Nucleus accumbens (tissue), 56 donors: Measurements from ENCODE around the gene SLC41A3.
A peak's percentile ranks its signal among the peaks of the same experiment; 100 is the strongest.
"Not testable (repeated sequence)": the region's sequence is repeated elsewhere in the genome, so short reads cannot be mapped to it uniquely, and the experiment has no call there.

Experiments used
- DNase-seq, 56 donors: peaks; one replicate each; lab custom pipeline; 2025; lab: John Stamatoyannopoulos, UW

The SLC41A3 gene

DNA sequence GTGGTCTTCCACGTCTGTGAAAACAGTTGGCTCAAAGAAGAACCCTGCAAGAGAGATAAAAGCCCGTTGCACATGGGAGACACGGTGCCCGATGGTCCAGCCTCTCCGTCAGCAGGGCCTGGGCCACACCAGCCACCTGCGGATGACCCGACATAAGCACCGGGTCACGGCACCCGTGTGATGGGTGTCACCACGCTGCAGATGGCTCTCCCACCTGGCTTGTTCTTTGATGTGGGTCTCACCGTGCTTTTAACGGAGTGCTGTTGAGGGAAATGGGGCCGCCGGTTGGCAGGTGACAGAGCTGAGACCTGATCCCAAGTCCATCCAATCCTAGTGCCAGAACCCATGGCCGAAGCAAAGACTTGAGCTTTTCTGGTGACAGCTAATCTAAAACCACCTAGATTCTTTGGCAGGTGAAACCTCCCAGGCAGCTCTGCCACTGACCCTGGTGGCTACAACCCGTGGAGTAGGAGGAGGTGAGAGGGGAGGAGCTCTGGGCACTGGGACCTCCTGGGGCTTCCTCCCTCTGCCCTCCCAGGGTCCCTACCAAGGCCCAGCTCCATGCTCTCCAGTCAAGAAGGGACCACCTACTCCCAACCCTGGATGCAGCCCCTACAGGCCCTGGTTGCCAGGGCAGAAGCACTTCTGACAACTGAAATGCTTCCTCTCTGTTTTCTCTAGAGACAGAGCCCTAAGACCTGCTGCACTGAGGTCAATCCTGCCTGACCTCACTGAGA is 23.4 kb upstream of the SLC41A3 start:
- DNase-seq, result no peak

GRCh38 chr3:126106336-126107202 is 22.6 kb upstream of the SLC41A3 start:
- no peak for DNase-seq

DNA sequence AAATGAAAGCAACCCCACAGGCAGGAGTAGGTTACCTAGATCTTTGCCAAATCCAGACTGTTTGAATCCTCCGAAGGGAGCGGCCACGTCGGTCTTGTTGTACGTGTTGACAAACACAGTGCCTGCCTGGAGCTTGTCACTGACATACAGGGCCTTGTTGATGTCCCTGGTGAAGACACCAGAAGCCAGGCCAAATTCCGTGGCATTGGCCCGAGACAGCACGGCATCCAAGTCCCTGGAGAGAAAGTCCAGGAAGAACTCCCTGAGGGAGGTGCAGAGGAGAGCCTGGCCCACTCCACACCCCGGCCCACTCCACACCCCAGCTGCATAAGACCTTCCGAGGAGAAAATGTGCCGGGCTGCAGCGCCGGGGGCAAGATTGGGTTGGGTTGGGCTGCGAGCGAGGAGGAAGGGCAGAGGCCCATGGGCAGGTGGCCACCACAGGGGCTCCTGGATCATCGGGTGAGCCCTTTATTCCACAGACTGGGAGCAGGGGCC is 21.8 kb upstream of the SLC41A3 start:
- no peak for DNase-seq

DNA sequence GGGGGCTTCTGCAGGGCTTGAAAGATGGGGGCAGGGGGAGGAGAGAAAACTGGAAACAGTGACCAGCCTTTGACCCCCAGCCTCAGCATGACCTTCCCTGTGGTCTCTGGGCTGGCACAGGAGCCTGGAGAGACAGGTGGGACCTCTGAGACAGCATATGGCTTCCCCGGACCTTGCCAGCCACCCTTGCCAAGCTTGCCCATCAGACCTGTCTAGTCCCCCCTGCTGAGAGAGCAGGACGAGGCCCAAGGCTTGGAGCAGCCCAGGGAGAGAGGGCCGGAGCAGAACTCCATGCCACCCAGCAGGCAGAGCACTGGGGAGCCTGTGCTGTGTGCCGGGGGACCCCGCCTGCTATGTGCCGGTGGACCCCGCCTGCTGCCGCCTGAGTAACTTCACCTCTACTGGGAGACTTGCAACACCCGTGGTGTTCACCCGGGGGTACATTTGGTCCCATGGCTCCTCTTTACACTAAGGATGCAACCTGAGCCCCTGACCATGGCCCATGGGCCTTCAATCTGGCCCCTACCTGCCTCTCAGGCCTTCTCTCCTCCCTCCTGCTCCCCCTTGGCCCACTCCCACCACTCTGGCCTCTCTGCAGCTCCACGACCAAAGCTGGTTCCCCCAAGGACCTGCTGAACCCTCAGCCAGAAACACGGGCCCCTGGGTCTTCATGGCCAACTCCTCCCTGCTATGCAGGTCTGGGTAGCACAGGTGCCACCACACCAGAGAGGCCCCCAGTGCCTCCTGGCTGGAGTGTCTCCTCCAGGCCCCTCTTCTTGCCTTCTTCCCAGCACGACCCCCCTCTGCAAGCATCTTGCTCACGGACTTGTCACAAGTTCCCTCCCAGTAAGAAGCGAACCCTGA is 21.1 kb upstream of the SLC41A3 start:
- no peak for DNase-seq

DNA sequence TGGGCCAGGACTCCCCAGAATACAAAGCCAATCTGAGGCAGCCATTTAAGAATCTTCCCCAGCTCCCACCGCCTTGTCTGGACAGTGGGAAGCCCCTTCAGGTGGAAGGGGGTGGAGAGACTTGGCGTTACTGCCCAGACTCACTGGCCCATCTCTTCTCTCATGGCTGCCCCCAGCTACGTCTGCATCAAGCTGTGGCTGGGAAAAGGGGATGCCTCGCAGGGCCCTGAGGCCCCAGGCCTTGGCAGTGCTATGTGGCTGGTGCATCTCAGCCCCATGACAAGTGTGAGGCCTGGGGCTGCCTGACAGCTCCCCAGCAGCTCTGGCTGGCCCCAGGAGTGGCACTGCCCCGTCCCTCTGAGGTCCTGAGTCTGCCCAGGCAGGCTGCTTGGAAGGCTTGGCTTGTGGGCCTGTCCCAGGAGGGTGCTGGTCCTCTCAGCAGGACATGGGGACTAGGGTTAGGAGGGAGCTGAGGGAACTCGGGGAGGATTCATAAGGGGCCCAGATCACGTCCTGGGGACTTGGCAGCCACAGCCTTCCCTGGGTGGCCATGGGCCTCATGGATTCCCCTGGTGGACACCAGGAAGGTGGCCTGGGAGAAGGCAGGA is 20.2 kb upstream of the SLC41A3 start:
- DNase-seq, result no peak

- DNase-seq, result no peak
These were observed 19.4 kb upstream of the SLC41A3 start for GRCh38 chr3:126103121-126104027.

DNA sequence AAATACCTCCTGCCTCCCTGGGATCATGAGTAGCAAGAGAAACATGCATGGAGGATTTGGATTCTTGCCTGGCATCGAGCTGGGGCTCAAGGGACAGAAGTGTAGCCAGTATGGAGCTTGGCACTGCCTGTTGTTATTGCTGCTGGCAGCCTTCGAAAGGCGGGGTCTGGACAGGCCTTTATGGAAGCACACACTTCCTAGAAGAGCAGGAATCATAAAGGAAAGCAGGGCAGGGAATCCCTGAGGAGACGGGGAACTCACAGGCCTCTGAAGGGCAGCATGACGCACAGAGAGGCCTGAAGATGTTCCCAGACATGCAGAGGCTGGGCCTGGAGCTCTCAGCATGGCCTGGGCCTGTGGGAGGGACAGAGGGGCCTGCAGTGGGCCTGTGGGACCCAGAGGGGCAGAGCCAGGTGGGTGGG is 18.6 kb upstream of the SLC41A3 start:
- DNase-seq, result no peak

DNA sequence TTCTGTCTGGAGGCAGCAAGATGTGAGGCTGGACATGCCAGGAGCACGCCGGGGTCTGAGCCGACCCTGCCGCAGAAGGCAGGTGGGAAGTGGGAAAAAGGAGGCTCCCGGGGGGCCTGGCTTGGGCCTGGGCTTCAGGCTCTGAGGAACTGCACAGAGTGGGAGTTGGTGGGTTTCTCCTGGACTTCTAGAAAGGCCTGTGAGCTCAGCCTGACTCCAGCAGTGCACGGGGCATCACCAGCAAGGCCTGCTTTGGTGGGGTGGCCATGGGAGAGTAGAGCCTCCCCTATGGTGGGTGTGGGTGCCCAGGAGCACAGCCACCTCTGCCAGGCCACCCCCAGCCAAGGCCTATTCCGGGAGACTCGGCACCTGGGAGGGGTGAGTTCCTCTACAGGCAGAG is 18.1 kb upstream of the SLC41A3 start:
- no peak for DNase-seq

- DNase-seq, result no peak
These were observed 17.6 kb upstream of the SLC41A3 start for GRCh38 chr3:126101521-126101982.

GRCh38 chr3:126100634-126101301 is 16.8 kb upstream of the SLC41A3 start:
- DNase-seq, result peak in 1 of 56 donors; percentile 9

DNA sequence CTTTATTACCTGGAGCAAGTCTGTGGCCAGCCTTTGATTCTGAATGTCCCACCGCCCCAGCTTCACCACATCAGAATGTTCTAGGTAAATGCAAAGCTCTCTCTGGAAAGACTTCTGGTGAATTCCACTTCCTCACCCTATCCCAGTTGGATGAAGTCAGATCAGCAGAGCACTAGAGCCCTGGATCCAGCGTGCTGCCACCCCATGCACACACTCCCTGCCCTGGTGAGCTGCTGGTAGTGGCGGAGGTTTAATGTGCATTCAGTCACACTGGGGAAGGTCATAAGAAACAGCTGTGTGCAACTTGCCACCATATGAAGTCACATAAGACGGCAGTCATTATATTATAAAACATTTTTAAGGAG is 16.3 kb upstream of the SLC41A3 start:
- no peak for DNase-seq

DNA sequence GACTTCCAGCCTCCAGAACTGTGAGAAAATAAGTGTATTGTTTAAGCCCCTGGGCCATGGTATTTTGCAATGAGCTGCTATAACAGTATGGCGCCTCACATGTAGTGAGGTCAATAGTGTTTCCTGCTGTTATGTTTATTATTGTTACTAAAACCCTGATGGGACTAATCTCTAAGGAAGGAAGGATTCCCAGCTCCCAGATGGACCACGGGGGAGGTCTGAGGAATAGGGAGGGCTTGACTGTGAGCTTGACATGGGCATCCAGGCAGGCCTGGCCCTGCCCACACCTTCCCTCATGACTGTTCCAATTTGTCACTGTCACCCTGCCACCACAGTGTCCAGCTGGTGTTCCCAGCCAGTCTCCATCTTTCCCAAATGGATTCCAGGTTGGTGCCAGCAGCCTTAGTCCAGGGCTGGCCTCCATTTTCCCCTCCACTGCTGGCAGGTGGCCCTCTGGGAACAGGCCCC is 14.5 kb upstream of the SLC41A3 start:
- DNase-seq, result peak in 2 of 56 donors; percentile 8 to 24

DNA sequence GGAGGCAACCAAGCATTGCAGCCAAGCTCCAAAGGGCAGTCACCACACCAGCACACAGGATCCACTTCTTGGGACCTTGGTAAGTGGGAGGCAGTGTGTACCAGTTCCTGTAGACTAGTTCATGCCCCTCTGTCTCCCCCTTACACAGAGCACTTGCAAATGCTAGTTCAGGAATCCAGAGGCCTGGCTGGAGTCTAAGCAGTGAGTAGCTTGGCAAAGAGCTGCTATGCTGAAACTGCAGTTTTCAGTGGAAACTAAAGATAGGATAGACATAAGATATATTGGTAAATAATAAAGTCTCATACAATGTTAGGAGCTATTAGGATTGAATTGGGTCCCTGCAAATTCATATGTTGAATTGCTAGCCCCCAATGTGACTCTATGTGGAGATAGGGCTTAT is 13.9 kb upstream of the SLC41A3 start:
- no peak for DNase-seq

GRCh38 chr3:126096274-126096673 is 12.3 kb upstream of the SLC41A3 start:
- not testable (repeated sequence) for DNase-seq

DNA sequence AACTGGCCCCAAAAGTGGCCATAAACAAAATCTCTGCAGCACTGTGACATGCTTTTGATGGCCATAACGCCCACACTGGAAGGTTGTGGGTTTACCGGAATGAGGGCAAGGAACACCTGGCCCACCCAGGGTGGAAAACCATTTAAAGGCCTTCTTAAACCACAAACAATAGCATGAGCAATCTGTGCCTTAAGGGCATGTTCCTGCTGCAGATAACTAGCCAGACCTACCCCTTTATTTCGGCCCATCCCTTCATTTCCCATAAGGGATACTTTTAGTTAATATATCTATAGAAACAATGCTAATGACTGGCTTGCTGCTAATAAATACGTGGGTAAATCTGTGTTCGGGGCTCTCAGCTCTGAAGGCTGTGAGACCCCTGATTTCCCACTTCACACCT is 8.2 kb upstream of the SLC41A3 start:
- not testable (repeated sequence) for DNase-seq

- DNase-seq, result no peak
These were observed 3.7 kb upstream of the SLC41A3 start for GRCh38 chr3:126087552-126088175.

GRCh38 chr3:126085841-126086240 is 1.9 kb upstream of the SLC41A3 start:
- no peak for DNase-seq

- no peak for DNase-seq
These were observed 1.4 kb upstream of the SLC41A3 start for GRCh38 chr3:126085276-126085675.
